IPS DF 6.9 (cell line): ENCODE measurements around the gene TGFB3.

Source experiments
- DNase-seq: peaks from one replicate; pipeline ENCODE4 v3.0.0-alpha.2; 2013; ENCODE audit warnings: low read depth, low spot score
- H3K27ac ChIP-seq: one replicate; pipeline ENCODE4 v1.5.1; 2013; ENCODE audit warnings: low read length, control low read depth
- H3K27me3 ChIP-seq: 2 replicates; pipeline ENCODE4 v1.6.1; 2013; ENCODE audit warnings: mild to moderate bottlenecking, low read length; ENCODE audit not compliant: control insufficient read depth, insufficient read depth
- H3K36me3 ChIP-seq: 2 replicates; pipeline ENCODE4 v1.6.1; 2013; ENCODE audit warnings: low read length; ENCODE audit not compliant: control insufficient read depth, insufficient read depth
- H3K4me1 ChIP-seq: 2 replicates; pipeline ENCODE4 v1.6.1; 2013; ENCODE audit warnings: low read length; ENCODE audit not compliant: control insufficient read depth, insufficient read depth
- H3K4me3 ChIP-seq: 2 replicates; pipeline ENCODE4 v1.5.1; 2013; ENCODE audit warnings: mild to moderate bottlenecking, low read length
- H3K9me3 ChIP-seq: 2 replicates; pipeline ENCODE4 v1.6.1; 2013; ENCODE audit warnings: low read length, inconsistent platforms; ENCODE audit not compliant: control insufficient read depth, insufficient read depth
- WGBS: extraction: QIAGEN DNeasy Blood & Tissue Kit; methylation state at CpG from one replicate; pipeline ENCODE4 v1.1.7; 2013; ENCODE audit warnings: mixed read lengths, missing lambda C conversion rate; ENCODE audit not compliant: insufficient read length, insufficient coverage; 5-methylcytosine and 5-hydroxymethylcytosine counted together

The TGFB3 gene

DNA sequence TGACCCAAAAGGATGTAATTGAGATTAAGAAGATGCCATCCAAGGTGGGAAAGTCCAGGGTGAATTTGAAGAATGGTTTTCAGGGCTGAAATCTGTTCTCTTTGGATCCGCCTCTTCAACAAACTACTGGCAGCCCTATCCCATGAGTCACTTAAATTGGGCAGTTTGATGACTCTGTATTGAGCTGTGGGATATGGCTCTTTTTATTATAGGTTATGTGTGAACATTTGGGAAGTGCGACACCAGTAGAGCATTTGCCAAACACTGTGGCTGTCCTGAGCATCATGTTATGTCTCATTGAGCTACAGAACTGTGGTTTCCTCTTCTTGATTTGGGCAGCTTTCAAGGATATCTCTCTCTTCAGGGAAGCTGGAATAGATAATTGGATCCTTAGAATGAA, 26.1 kb upstream of the TGFB3 start:
- DNase-seq = no peak
- no CpG with 5 or more reads among the region's 2 CpGs for WGBS
- Histone ChIP-seq H3K4me1 (no peaks in the 10 kb centered on the region), H3K27ac (no peak overlapping the region), H3K4me3 (no peak overlapping the region), H3K27me3 (no peaks in the 10 kb centered on the region), H3K36me3 (no peaks in the 10 kb centered on the region), H3K9me3 (no peaks in the 10 kb centered on the region)

DNA sequence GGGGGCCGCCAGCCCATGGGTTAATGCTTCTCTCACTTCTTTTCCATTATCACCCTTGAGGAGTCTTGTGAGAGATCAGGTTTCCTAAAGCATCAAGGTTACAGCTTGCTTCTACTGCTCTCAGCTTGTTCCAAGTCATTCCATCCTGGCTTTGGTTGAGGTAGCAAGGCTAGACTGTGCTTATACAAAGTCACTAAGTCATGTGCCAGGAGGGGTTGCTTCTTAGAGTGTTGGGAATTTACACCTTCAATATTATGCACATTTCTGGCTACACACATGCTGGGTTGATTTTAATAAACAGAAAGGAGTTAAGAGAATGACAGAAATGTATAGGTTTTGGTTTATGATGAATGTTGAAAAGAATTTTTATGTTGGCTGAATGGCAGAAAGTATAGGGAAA, 25.6 kb upstream of the TGFB3 start:
- Histone ChIP-seq H3K27ac (no peak overlapping the region), H3K36me3 (no peaks in the 10 kb centered on the region), H3K4me1 (no peaks in the 10 kb centered on the region), H3K4me3 (no peak overlapping the region), H3K27me3 (no peaks in the 10 kb centered on the region), H3K9me3 (no peaks in the 10 kb centered on the region)
- no peak for DNase-seq
- WGBS = no CpG with 5 or more reads among the region's 1 CpG

DNA sequence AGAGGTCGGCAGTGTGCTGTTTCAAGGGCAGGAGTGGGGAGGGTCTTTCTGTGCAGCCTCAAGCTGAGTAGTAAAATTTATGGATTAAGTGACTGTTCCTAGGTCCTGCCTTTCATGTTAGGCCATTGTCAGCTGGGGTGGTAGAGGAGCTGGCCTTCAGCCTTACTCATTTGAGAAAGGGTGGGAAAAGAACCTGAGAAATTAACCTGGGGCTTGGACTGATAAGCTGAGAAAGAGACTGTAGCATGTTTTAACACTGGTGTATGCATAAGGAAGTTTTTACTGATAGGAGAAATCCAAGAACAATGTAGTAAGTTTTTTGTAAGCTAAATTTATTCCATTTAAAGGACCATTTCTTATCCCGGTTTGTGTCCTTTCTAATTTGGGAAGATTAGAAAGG, 24.5 kb upstream of the TGFB3 start:
- H3K27ac ChIP-seq = no peak overlapping the region

GRCh38 chr14:76002383-76002782, 20.6 kb upstream of the TGFB3 start:
- no CpG with 5 or more reads among the region's 1 CpG for WGBS
- DNase-seq = no peak
- no peak overlapping the region for H3K4me3 ChIP-seq
- H3K27ac ChIP-seq = no peak overlapping the region
- peaks cover 4% of the 10 kb centered on the region; the same call in 1 of the 2 replicates for H3K36me3 ChIP-seq
- H3K27me3 ChIP-seq = no peaks in the 10 kb centered on the region
- H3K4me1 ChIP-seq = no peaks in the 10 kb centered on the region
- H3K9me3 ChIP-seq = no peaks in the 10 kb centered on the region

More for the DNA sequence above, 24.5 kb upstream of the TGFB3 start:
- Histone ChIP-seq H3K9me3 (no peaks in the 10 kb centered on the region), H3K36me3 (peaks cover 3% of the 10 kb centered on the region; the same call in 1 of the 2 replicates), H3K27me3 (no peaks in the 10 kb centered on the region), H3K4me3 (no peak overlapping the region), H3K4me1 (no peaks in the 10 kb centered on the region)
- no peak for DNase-seq
- no CpG with 5 or more reads among the region's 2 CpGs for WGBS

DNA sequence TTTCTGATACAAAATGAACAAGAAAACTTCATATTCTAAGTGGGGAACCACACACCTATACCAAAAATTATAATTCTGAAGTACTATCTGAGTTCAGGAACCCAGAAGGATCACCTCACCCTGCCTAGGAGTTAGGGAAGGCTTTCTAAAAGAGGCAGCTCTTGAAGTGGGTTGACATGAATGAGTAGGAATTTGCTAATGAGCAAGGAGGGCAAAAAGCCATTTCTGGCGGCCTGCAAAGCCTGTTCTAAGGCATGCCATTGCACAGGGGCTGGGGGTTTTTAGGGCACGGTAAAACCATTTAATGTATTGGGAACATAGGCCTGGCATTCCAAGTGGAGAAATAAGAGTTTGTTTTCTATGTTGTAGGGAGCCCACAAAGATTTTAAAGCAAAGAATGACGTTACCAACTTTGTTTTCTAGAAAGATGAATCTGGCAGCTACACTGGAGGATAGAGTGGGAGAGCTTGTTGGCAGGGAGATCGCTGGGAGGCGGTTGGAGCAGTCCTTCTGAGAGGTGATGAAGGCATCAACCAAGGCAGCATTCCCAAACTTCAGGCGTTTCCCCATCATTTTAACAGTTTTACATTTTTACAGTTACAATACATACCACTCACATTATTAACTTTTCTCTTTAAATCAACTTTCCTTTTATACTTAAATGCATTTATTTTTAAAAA, 17.9 kb upstream of the TGFB3 start:
- Histone ChIP-seq H3K9me3 (no peaks in the 10 kb centered on the region), H3K36me3 (peaks cover 4% of the 10 kb centered on the region; the same call in 1 of the 2 replicates)
- WGBS = 100% methylated on average over 1 of the region's 6 CpGs

DNA sequence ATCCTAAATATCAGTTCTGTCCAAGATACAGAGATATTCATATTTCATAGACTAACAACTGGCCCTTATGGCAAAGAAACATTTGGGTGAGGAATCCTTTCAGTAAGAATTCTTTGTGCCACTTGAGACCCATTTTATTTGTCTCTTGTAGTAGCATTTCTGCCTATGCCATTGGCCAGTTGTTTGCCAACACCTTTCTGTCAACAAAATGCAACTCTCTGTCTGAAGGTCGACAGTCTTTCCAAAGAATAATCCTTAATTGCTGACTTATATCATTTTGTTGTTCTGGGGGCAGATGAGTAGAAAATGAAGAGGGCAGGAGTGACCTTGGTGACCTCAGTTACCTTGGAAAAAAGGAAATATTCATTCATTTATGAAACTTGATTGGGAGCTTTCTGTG, 14.7 kb upstream of the TGFB3 start:
- Histone ChIP-seq H3K27ac (no peak overlapping the region), H3K9me3 (no peaks in the 10 kb centered on the region), H3K4me1 (no peaks in the 10 kb centered on the region), H3K27me3 (no peaks in the 10 kb centered on the region), H3K36me3 (peaks cover 3% of the 10 kb centered on the region; the same call in 1 of the 2 replicates), H3K4me3 (no peak overlapping the region)
- no CpG with 5 or more reads among the region's 1 CpG for WGBS
- no peak for DNase-seq

More for the DNA sequence above, 17.9 kb upstream of the TGFB3 start:
- H3K4me1 ChIP-seq = no peaks in the 10 kb centered on the region
- DNase-seq = no peak
- H3K27me3 ChIP-seq = no peaks in the 10 kb centered on the region
- H3K27ac ChIP-seq = no peak overlapping the region
- no peak overlapping the region for H3K4me3 ChIP-seq

GRCh38 chr14:75995372-75996041, 13.7 kb upstream of the TGFB3 start:
- DNase-seq = no peak
- Histone ChIP-seq H3K27me3 (no peaks in the 10 kb centered on the region), H3K9me3 (no peaks in the 10 kb centered on the region), H3K4me3 (no peak overlapping the region), H3K4me1 (no peaks in the 10 kb centered on the region), H3K27ac (no peak overlapping the region), H3K36me3 (no peaks in the 10 kb centered on the region)
- no CpG with 5 or more reads among the region's 17 CpGs for WGBS

DNA sequence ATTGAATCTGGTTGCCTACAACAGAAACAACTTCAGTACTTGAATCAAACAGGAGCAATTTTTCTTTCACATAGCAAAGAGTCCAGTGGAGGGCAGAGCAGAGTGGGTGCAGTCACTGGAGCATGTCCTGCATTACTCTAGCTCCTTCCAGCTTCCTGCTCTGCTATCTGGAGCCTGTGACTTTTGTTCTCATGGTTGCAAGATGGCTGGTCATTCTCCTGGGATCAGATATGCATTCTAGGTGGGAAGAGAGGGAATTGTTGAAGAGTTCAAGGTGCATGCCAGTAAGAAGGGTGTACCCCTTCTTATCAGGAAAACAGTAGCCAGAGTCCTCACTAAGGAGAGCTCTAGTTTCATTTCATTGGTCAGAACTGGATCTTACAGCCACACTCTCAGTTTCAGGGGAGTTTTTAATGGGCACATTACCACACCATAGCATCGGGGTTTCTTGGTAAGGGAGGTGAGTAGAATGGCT, 11.8 kb upstream of the TGFB3 start:
- Histone ChIP-seq H3K4me1 (no peaks in the 10 kb centered on the region), H3K27me3 (no peaks in the 10 kb centered on the region), H3K27ac (no peak overlapping the region), H3K36me3 (0 out of 2 replicates have a peak, but pooled peaks cover 4% of the 10 kb centered on the region), H3K4me3 (no peak overlapping the region), H3K9me3 (no peaks in the 10 kb centered on the region)
- DNase-seq = no peak
- WGBS = no CpG with 5 or more reads among the region's 1 CpG

- WGBS = no CpG with 5 or more reads among the region's 4 CpGs
- Histone ChIP-seq H3K27ac (no peak overlapping the region), H3K27me3 (no peaks in the 10 kb centered on the region), H3K4me1 (no peaks in the 10 kb centered on the region), H3K4me3 (no peak overlapping the region), H3K36me3 (0 out of 2 replicates have a peak, but pooled peaks cover 4% of the 10 kb centered on the region), H3K9me3 (no peaks in the 10 kb centered on the region)
- no peak for DNase-seq
Measured at GRCh38 chr14:75991753-75992152, 10.0 kb upstream of the TGFB3 start.

DNA sequence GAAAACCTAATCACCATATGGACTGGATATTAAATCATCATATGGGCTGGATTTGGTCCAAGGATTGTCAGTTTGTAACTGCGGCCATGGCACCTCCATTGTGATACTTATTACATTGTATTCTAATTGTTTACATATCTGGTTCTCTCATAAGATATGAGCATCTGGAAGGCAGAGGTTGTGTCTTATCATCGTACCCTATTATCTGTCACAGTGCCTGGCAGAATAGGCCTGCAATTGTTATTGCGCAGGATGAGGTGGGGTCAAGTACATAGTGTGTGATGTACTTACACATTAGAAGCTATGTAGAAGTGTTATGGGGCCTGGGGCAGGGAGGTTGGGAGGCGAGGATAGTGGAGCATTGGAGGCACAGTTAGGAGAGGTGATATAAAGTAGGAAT, 8.5 kb upstream of the TGFB3 start:
- Histone ChIP-seq H3K4me1 (peaks cover 3% of the 10 kb centered on the region; the same call in 1 of the 2 replicates), H3K36me3 (0 out of 2 replicates have a peak, but pooled peaks cover 4% of the 10 kb centered on the region), H3K27me3 (no peaks in the 10 kb centered on the region), H3K27ac (no peak overlapping the region), H3K4me3 (no peak overlapping the region), H3K9me3 (no peaks in the 10 kb centered on the region)
- WGBS = 100% methylated on average over 1 of the region's 4 CpGs
- no peak for DNase-seq
